ENCODE results near the gene RBAK.
"Not testable (repeated sequence)": the region's sequence is repeated elsewhere in the genome, so short reads cannot be mapped to it uniquely, and the experiment has no call there.

The RBAK gene

DNA sequence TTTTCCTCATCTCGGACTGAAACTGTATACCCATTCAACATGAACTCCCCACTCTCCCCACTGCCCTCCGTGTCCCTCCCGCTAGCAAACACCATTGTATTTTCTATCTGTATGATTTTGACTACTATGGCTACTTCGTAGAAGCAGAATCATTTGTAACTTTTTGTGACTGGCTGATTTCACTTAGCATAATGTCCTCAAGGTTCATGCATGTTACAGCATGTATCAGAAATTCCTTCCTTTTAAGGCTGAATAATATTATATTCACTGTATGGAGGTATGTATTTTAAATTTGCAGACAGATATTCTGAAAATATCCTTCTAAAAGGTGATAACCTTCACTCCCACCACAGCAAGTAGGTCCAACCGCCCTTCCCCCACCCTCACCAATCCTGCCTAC lies 43.7 kb upstream of the RBAK start:
- TF ChIP-seq, protein P1, sequence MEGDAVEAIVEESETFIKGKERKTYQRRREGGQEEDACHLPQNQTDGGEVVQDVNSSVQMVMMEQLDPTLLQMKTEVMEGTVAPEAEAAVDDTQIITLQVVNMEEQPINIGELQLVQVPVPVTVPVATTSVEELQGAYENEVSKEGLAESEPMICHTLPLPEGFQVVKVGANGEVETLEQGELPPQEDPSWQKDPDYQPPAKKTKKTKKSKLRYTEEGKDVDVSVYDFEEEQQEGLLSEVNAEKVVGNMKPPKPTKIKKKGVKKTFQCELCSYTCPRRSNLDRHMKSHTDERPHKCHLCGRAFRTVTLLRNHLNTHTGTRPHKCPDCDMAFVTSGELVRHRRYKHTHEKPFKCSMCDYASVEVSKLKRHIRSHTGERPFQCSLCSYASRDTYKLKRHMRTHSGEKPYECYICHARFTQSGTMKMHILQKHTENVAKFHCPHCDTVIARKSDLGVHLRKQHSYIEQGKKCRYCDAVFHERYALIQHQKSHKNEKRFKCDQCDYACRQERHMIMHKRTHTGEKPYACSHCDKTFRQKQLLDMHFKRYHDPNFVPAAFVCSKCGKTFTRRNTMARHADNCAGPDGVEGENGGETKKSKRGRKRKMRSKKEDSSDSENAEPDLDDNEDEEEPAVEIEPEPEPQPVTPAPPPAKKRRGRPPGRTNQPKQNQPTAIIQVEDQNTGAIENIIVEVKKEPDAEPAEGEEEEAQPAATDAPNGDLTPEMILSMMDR (IDR thresholded peaks at IDR 0.05; ENCODE audit: low read depth, low read length, missing control alignments) = no peak
- no peak overlapping the region for H3K4me3 ChIP-seq (ENCODE audit: low read depth, low read length)
- no peak for DNase-seq (ENCODE audit: low read depth)

DNA sequence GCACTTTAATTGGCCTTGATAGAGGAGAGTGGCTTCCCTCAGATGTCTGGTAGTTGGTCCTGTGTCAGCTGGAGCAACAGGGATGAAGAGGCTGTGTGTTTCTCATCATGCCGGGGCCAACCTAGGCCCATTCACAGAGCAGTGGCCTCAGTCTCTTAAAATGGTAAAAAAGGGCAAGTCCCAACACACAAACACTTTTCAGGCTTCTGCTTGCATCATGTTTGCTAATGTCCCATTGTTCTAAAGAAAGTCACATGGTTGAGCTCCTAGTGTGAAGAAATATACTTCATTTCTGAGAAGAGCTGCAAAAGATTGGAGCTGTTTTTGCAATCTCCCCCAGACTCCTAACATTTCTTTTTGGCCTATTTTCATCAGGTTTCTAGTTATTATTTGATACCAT lies 40.6 kb upstream of the RBAK start:
- DNase-seq (ENCODE audit: low read depth) = no peak
- TF ChIP-seq, protein P1 (IDR thresholded peaks at IDR 0.05; ENCODE audit: low read depth, low read length, missing control alignments) = no peak
- no peak overlapping the region for H3K4me3 ChIP-seq (ENCODE audit: low read depth, low read length)

DNA sequence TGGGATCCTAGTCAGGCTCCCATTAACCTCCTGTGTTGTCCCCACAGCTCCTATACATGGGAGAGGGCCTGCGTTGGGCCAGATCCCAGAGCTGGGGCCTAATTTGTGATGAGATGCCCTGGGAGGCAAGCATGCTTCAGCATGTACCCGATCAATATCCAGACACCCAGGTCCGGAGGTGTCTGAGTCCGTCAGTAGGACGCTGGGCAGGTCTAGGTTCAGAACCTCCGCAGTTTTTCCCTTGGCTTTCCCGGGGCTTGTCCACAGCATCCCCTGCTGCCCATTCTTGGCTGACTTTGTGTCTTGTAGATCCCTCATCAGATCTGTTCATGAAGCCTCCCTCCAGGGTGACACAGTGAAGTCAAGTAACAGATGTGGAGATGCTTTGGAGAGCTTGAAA lies 32.7 kb upstream of the RBAK start:
- H3K4me3 ChIP-seq (ENCODE audit: low read depth, low read length) = no peak overlapping the region
- DNase-seq (ENCODE audit: low read depth) = no peak
- TF ChIP-seq, protein P1 (IDR thresholded peaks at IDR 0.05; ENCODE audit: low read depth, low read length, missing control alignments) = no peak

DNA sequence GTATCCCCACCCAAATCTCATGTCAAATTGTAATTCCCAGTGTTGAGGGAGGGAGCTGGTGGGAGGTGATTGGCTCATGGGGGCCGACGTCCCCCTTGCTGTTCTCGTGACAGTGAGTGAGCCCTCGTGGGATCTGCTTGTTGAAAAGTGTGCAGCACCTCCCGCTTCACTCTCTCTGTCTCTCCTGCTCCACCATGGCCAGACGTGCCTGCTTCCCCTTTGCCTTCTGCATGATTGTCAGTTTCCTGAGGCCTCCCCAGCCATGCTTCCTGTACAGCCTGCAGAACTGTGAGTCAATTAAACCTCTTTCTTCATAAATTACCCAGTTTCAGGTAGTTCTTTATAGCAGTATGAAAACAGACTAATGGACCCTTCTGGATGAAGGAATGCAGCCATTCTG lies 29.7 kb upstream of the RBAK start:
- H3K4me3 ChIP-seq (ENCODE audit: low read depth, low read length); DNase-seq (ENCODE audit: low read depth): not testable (repeated sequence)

DNA sequence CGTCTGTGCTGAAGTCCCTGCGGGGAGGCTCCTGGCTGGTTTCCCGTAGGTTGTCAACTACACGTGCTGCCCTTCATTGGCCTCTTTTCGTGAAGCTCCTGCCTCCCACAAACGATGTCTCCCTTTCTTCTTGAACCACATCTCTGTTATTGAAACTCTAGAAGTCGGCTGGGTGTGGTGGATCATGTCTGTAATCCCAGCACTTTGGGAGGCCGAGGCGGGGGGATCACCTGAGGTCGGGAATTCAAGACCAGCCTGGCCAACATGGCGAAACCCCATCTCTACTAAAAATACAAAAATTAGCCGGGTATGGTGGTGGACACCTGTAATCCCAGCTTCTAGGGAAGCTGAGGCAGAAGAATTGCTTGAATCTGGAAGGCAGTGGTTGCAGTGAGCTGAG lies 28.0 kb upstream of the RBAK start:
- not testable (repeated sequence) for DNase-seq (ENCODE audit: low read depth); H3K4me3 ChIP-seq (ENCODE audit: low read depth, low read length)

DNA sequence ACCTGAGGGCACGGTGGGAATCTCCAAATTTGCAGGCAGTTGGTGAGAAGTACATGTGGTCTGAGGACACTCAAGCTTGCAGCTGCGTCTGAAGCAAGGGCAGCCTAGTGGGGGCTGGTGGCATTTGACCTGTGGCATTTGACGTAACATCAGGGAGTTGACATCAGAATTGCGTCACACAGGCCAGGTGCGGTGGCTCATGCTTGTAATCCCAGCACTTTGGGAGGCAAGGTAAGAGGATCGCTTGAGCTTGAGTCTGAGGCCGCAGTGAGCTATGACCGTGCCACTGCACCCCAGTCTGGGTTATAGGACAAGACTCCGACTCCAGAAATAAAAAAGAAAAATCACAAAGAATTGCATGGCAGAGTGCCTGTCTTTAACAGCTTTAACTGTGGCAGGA lies 25.6 kb upstream of the RBAK start:
- no peak for DNase-seq (ENCODE audit: low read depth)
- TF ChIP-seq, protein P1 (IDR thresholded peaks at IDR 0.05; ENCODE audit: low read depth, low read length, missing control alignments) = no peak
- no peak overlapping the region for H3K4me3 ChIP-seq (ENCODE audit: low read depth, low read length)

DNA sequence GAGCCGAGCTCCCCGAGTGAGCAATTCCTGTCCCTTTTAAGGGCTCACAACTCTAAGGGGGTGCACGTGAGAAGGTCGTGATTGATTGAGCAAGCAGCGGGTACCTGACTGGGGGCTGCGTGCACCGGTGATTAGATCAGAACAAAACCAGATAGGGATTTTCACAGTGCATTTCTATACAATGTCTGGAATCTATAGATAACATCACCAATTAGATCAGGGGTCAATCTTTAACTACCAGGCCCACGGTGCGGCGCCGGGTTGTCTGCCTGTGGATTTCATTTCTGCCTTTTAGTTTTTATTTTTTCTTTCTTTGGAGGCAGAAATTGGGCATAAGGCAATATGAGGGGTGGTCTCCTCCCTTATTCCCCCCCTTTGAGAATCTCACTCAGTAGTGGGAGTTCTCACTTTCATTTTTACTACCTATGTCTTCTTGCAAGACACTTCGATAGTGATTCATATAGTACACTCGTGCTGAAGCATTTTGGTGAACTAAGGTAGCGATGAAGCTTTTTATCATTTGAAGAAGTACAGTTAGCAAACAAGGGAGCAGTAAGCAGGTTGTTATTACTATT lies 24.6 kb upstream of the RBAK start:
- not testable (repeated sequence) for H3K4me3 ChIP-seq (ENCODE audit: low read depth, low read length); DNase-seq (ENCODE audit: low read depth)

DNA sequence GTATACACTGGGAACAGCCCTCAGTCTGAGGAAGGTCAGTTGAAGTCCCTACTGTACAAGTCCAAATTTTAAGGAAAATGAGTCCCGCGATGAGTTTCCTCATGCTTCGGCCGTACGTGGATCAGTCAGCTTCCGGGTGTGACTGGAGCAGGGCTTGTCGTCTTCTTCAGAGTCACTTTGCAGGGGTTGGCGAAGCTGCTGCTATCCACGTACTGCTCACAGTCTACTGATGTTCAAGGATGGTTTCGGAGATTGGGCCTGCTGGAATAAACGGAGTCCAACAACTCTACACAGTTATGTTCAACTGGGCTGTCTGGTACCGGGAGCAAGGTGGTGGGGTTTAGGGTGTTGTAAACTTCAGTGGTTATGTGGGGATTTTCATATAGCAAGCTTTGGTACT lies 22.0 kb upstream of the RBAK start:
- not testable (repeated sequence) for H3K4me3 ChIP-seq (ENCODE audit: low read depth, low read length); DNase-seq (ENCODE audit: low read depth)

DNA sequence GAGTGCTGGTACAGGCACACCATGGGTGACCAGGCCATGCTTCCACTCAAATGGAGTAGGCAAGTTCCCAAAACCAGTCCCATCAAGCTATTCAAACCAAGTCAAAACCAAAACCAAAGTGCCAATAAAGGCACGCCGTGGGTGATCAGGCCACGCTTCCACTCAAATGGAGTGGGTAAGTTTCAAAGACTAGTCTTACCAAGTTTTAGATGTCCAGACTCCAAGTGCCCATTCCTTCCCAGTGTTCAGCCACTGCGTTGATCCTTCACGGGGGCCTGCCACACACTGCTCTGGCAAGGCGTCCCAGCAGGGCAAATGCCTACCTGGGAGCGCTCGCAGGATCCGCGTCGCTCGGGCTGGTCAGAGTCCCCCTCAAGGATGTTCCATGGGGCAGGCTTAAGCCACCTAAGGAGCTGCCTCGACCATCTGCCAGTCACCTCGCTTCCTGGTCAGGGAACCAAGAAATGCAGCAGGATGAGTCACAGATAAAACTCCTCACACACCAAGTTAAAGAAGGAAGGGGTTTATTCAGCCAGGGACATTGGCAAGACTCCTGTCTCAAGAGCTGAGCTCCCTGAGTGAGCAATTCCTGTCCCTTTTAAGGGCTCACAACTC lies 17.8 kb upstream of the RBAK start:
- H3K4me3 ChIP-seq (ENCODE audit: low read depth, low read length); DNase-seq (ENCODE audit: low read depth): not testable (repeated sequence)

DNA sequence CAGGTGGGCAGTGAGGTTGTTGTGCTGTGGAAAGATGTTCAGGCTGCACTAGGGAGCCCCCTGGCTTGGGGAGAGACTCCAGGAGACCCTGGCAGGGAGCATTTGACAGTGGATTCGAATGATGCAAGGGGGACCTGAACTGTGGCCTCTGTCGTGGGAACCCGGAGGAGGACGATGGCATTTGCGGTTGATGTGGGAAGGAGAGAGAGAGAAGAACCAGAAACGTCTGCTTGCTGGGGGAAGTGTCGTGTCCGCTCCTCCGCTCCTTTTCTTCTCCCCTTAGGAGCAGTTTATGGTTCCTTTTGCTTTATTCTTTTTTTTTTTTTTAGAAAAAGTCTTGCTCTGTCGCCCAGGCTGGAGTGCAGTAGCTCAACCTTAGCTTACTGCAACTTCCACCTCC lies 12.5 kb upstream of the RBAK start:
- not testable (repeated sequence) for H3K4me3 ChIP-seq (ENCODE audit: low read depth, low read length); DNase-seq (ENCODE audit: low read depth)
